ENCODE measurements around the gene C1orf105.

C1orf105 gene

GRCh38 chr1:172496678-172497077, 76.2 kb downstream of the C1orf105 start:
- DNase-seq: no peak

- DNase-seq: no peak
Observed at GRCh38 chr1:172497230-172497629, 76.7 kb downstream of the C1orf105 start.

- no peak for DNase-seq
Observed at GRCh38 chr1:172498857-172499256, 78.4 kb downstream of the C1orf105 start.

DNA sequence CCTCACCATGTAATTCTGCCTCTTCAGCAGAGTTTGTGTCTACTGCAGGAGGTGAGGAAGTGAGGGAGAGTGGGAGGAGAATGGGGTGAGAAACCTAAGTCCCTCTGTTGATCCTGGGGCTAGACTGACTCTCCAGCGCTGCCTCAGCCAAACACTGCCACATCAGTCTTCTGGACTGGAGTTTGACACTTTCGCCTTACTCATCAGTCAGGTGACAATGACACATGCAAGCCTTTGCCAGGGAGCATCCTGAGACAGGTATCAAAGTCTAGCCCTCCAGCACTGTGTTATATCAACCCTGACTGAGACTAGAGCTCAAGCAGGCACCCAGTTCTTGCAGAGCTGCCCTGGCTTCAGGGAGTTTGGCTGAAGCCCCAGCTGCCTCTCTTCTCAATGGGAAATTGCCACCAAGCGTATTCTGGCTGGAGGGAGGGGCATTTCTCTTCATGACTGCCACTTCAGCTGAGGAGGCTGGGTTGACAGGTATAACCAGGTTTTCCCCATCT, 79.2 kb downstream of the C1orf105 start:
- DNase-seq: no peak

GRCh38 chr1:172500207-172500606, 79.7 kb downstream of the C1orf105 start:
- DNase-seq: no peak

- no peak for DNase-seq
Observed at GRCh38 chr1:172507741-172508140, 87.3 kb downstream of the C1orf105 start.

DNA sequence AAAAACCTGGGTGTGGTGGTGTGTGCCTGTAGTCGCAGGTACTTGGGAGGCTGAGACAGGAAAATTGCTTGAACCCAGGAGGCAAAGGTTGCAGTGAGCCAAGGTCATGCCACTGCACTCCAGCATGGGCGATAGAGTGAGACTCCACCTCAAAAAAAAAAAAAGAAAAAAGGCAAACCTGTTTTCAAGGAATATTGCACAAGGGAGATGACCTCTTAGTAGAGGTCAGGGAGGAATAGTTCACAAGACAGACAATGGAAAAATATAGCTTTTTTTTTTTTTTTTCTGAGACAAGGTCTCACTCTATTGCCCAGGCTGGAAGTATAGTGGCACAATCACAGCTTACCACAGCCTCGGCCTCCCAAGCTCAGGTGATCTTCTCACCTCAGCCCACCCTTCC, 90.0 kb downstream of the C1orf105 start:
- no peak for DNase-seq

GRCh38 chr1:172512591-172512990, 92.1 kb downstream of the C1orf105 start:
- no peak for DNase-seq

- no peak for DNase-seq
Observed at GRCh38 chr1:172513479-172513878, 93.0 kb downstream of the C1orf105 start.

GRCh38 chr1:172514108-172514507, 93.6 kb downstream of the C1orf105 start:
- no peak for DNase-seq

- DNase-seq: no peak
Observed at GRCh38 chr1:172515436-172515835, 95.0 kb downstream of the C1orf105 start.

DNA sequence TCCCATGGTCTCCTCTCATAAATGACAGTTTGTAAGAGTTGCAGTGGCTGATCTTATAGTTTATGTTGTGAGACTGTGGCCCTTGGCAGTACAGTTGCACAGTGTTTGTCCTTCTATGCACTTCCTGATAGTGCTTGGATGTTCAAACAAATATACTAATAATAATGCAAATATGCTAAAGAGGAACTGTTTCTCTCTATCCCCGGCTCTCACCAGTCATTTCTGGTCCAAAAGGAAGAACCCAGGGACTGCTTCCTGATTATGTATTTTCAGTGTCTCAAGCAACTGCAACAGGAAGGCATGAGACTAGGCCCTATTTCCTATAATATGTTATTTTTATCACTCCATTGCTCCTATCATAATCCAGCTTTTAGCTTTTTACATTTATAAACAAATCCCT, 95.4 kb downstream of the C1orf105 start:
- DNase-seq: no peak

GRCh38 chr1:172517081-172517480, 96.6 kb downstream of the C1orf105 start:
- no peak for DNase-seq

GRCh38 chr1:172517545-172517944, 97.1 kb downstream of the C1orf105 start:
- no peak for DNase-seq

Measured in activated CD8-positive, alpha-beta memory T cell treated with anti-CD3 and anti-CD28 coated beads for 24 hours (primary cell).